HAP-1 (cell line): Measurements from ENCODE around the gene MUS81.

Experiments used
- DNase-seq, 2 experiments: peaks; one replicate each; pipeline ENCODE4 v3.0.0-alpha.2; 2016 to 2020; ENCODE audit warnings: low spot score in 2 of 2
- H3K27me3 ChIP-seq: fragments of 250-450 bp; sonication (Bioruptor Pico); 2 replicates; pipeline ENCODE4 v1.5.1; 2020; ENCODE audit warnings: low read depth, mild to moderate bottlenecking, moderate library complexity
- H3K36me3 ChIP-seq: fragments of 250-450 bp; sonication (Bioruptor Pico); replicated peaks from 2 replicates; pipeline ENCODE4 v1.5.1; 2020; ENCODE audit warnings: mild to moderate bottlenecking
- H3K4me1 ChIP-seq: fragments of 250-450 bp; sonication (Bioruptor Pico); 2 replicates; pipeline ENCODE4 v1.5.1; 2020; ENCODE audit warnings: mild to moderate bottlenecking
- H3K4me3 ChIP-seq: fragments of 250-450 bp; sonication (Bioruptor Pico); 2 replicates; pipeline ENCODE4 v1.5.1; 2020; ENCODE audit warnings: mild to moderate bottlenecking, moderate library complexity
- H3K9me3 ChIP-seq: fragments of 250-450 bp; sonication (Bioruptor Pico); 2 replicates; pipeline ENCODE4 v1.5.1; 2020; ENCODE audit warnings: mild to moderate bottlenecking, moderate library complexity
- in situ Hi-C: fragments of 300-500 bp; cut with MboI; formaldehyde crosslinking; loops from 3 replicates; pipeline ENCODE4 v1.14.3; 2020; ENCODE audit warnings: low sequenced_read_pairs, inconsistent platforms, mixed read lengths

MUS81 gene

DNA sequence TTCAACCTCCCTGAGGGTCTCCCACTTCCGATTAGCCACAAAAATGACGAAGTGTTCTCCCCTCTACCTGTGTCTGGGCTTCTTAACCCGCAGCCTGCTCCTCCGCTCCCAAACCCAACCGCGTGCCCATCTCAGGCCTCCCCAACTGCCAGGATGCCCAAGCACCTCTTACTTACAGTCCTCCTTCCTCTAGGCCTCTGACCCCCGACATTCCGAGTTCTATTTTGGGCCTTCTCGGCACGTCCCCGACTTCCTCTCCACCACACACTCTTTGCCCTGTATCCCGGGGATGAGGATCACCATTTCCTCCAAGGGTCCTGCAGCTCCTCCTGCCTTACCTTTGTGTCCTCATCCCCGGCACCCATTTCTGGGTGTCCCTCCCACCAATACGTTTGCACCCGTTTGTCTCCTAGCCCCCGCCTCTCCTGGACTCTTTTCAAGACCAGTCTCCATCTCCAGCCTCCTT is 388 bp upstream of the MUS81 start:
- in situ Hi-C loops: no loop called here
- H3K9me3 ChIP-seq: no peaks in the 10 kb centered on the region
- no peak for DNase-seq
- H3K4me3 ChIP-seq: peak overlapping the region; percentile 96
- H3K4me1 ChIP-seq: peaks cover 9% of the 10 kb centered on the region; the same call in 1 of the 2 replicates
- no peaks in the 10 kb centered on the region for H3K27me3 ChIP-seq
- H3K36me3 ChIP-seq: peaks cover 62% of the 10 kb centered on the region

DNA sequence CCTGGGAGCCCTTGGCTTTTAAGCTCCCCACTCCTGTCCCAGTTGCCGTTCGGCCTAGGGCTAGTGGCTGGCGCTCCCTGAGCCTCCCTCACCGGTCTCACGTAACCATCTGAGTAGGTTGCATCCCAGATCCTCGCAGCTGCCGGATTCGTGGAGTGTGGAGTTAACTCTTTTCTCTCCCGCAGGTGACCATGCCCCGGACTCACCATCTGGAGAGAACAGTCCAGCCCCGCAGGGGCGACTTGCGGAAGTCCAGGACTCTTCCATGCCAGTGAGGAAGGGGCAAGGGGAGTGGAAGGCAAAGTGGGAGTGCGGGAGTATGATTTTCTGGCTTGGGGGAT is 902 bp downstream of the MUS81 start:
- H3K4me1 ChIP-seq: peaks cover 9% of the 10 kb centered on the region; the same call in 1 of the 2 replicates
- in situ Hi-C loops: no loop called here

DNA sequence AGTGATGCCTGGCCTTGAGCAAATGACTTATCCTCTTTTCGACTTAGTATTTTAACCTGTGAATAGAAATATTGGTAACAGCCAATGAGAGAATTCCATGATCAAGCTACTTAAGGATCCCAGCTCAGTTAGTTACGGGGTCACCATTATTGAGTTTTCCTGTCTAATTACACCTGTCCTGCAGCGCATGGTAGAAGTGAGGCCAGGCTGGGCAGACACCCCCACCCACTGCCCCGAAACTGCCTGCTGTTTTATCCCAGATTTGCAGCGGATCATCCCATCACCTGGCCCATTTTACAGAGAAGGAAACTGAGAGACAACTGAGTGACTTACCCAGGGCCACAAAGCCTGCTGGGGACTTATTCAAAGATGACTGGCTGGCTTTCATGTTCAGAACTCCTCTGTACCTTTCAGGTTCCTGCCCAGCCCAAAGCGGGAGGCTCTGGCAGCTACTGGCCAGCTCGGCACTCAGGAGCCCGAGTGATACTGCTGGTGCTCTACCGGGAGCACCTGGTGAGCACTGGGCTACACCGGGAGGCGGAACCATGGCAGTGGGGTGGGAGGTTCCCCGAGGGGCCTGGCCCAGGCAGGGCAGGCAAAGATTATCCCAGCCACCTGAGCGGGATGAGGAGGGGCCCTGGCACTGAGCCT is 1.4 kb downstream of the MUS81 start:
- peak overlapping the region; percentile 96 for H3K4me3 ChIP-seq
- DNase-seq: peak in 1 of 2 experiments; percentile 5
- no peaks in the 10 kb centered on the region for H3K27me3 ChIP-seq
- H3K9me3 ChIP-seq: no peaks in the 10 kb centered on the region
- peaks cover 62% of the 10 kb centered on the region for H3K36me3 ChIP-seq
- in situ Hi-C loops: no loop called here
- peaks cover 5% of the 10 kb centered on the region; the same call in 1 of the 2 replicates for H3K4me1 ChIP-seq

More for the DNA sequence above, 902 bp downstream of the MUS81 start:
- Histone ChIP-seq H3K4me3 (peak overlapping the region; percentile 96), H3K9me3 (no peaks in the 10 kb centered on the region), H3K27me3 (no peaks in the 10 kb centered on the region), H3K36me3 (peaks cover 62% of the 10 kb centered on the region)
- peak in 1 of 2 experiments; percentile 37 for DNase-seq

DNA sequence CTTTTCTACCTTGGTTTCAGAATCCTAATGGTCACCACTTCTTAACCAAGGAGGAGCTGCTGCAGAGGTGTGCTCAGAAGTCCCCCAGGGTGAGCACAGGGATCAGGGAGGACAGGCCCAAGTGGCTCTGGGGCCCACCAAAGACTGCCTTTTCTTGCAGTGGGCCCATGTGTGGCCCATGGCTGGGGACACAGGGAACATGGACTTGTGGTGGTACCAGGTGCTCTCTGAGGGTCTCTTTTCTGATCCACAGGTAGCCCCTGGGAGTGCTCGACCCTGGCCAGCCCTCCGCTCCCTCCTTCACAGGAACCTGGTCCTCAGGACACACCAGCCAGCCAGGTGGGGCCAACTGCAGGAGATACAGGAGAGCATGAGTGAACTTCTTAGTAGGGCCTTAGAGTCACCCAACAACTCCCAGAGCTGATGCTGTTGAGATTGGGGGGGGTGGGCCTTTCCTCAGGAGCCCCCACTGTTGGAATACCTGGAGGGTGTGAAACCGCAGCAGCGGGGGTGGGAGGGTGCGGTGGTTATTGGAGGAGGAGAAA is 2.0 kb downstream of the MUS81 start:
- H3K27me3 ChIP-seq: no peaks in the 10 kb centered on the region
- peaks cover 5% of the 10 kb centered on the region; the same call in 1 of the 2 replicates for H3K4me1 ChIP-seq
- in situ Hi-C loops: no loop called here
- H3K9me3 ChIP-seq: no peaks in the 10 kb centered on the region
- H3K4me3 ChIP-seq: no peak overlapping the region
- DNase-seq: peak in 1 of 2 experiments; percentile 9
- peaks cover 56% of the 10 kb centered on the region for H3K36me3 ChIP-seq

DNA sequence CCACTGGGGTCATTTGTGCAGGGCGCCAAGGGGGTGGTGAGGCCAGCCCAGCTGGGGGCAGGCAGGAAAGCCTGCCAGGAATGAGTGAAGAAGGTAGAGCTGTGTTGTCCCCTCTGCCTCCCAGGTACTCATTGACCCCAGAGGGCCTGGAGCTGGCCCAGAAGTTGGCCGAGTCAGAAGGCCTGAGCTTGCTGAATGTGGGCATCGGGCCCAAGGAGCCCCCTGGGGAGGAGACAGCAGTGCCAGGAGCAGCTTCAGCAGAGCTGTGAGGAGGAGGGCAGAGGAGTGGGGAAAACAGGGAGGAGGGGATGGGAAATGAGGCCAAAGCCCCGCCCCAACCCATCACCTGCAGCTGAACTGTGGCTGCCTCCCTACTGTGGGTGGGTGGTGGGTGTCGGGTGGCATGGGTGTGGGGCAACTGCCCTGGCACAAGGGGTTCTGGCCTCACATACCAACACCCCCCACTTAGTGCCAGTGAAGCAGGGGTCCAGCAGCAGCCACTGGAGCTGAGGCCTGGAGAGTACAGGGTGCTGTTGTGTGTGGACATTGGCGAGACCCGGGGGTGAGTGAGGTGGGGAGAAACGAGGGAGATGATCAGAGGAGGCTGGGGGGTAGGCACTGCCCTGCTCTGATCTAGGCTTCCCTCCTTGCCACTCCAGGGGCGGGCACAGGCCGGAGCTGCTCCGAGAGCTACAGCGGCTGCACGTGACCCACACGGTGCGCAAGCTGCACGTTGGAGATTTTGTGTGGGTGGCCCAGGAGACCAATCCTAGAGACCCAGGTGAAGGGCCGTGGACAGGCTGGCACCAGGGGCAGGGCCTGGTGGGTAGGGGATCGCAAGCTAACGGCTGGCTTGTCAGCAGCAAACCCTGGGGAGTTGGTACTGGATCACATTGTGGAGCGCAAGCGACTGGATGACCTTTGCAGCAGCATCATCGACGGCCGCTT is 3.0 kb downstream of the MUS81 start:
- DNase-seq: peak in 1 of 2 experiments; percentile 4
- no peaks in the 10 kb centered on the region for H3K9me3 ChIP-seq
- in situ Hi-C loops: no loop called here
- H3K4me3 ChIP-seq: no peak overlapping the region
- peaks cover 57% of the 10 kb centered on the region for H3K36me3 ChIP-seq
- peaks cover 5% of the 10 kb centered on the region; the same call in 1 of the 2 replicates for H3K4me1 ChIP-seq
- H3K27me3 ChIP-seq: no peaks in the 10 kb centered on the region

DNA sequence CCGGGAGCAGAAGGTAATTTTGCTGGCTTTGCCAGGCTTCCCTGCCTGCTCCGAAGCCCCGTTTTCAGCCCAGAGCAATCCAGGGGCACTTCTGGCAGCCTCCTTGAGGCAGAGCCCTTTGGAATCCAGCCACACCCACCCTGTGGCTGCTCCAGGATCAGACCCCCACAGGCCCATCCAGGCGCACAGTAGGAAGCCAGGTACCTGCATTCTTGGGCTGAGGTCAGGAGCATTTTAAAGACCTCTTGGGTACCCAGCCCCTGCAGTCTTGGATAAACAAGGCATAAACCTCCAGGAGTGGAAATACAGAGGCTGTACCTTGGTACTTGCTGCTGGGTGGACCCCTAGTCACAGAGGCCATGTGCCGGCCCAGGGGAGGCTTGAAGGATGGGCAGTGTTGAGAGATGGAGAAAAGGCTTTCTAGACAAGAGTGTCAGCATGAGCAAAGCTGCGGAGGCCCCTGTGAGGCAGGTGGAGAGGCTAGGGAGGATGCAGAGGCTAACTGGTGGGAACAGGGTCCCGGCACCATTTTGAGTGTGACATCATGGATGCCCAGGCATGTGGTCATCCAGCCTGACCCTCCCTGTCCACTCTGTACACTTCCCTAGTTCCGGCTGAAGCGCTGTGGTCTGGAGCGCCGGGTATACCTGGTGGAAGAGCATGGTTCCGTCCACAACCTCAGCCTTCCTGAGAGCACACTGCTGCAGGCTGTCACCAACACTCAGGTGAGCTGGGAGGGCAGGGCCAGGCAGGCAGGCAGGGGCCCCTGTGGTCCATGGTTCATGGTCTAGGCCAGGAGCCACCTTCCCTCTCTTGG is 3.9 kb downstream of the MUS81 start:
- DNase-seq: no peak
- H3K27me3 ChIP-seq: no peaks in the 10 kb centered on the region
- H3K4me3 ChIP-seq: no peak overlapping the region
- no peaks in the 10 kb centered on the region for H3K9me3 ChIP-seq
- H3K4me1 ChIP-seq: peaks cover 5% of the 10 kb centered on the region; the same call in 1 of the 2 replicates
- in situ Hi-C loops: no loop called here
- H3K36me3 ChIP-seq: peaks cover 58% of the 10 kb centered on the region

DNA sequence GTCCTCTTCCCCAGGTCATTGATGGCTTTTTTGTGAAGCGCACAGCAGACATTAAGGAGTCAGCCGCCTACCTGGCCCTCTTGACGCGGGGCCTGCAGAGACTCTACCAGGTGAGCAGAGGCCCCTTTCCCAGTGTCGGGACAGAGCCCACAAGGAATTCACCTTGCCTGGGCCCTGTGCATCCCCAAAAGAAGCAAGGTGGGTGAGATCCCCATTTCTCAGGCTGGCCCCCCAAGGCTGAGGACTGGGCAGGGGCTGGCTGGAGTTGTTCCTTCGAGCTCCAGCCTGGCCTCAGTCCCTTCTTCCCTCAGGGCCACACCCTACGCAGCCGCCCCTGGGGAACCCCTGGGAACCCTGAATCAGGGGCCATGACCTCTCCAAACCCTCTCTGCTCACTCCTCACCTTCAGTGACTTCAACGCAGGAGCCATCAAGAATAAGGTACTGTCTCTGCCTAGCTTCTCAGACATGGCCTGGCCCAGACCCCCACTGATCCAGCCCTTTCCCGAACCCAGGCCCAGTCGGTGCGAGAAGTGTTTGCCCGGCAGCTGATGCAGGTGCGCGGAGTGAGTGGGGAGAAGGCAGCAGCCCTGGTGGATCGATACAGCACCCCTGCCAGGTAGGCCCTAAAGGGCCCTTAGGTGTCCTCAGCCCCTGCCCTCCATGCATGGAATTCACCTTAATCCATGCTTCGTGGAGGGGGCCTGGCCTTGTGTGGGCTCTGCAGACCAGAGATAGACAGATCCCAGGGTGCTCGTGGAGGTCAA is 4.7 kb downstream of the MUS81 start:
- H3K4me3 ChIP-seq: no peak overlapping the region
- no peaks in the 10 kb centered on the region for H3K27me3 ChIP-seq
- in situ Hi-C loops: no loop called here
- DNase-seq: no peak
- H3K4me1 ChIP-seq: peaks cover 2% of the 10 kb centered on the region; the same call in 1 of the 2 replicates
- no peaks in the 10 kb centered on the region for H3K9me3 ChIP-seq
- peaks cover 58% of the 10 kb centered on the region for H3K36me3 ChIP-seq

DNA sequence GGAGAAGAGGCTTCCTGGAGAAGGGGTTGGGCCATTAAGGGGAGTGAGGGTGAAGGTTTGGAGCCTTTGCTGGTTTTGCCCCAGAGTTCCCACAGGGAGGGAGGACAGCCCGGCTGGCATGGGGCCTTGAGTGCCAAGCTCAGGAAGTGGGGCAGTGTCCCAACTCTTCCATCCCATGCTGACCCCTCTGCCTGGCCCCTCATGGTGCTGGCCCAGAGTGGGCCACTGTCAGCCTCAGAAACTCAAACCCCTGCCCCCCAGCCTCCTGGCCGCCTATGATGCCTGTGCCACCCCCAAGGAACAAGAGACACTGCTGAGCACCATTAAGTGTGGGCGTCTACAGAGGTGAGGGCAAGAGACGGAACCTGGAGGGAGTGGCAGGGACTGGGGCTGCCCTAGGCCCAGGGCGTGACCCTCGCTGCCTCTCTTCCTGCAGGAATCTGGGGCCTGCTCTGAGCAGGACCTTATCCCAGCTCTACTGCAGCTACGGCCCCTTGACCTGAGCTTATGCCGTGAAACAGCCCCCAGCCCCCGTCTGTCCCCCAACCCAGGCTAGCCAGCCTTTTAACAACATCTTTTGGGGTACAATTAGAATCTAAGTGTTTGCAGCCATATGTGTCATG is 5.4 kb downstream of the MUS81 start:
- Histone ChIP-seq H3K4me1 (no peaks in the 10 kb centered on the region), H3K27me3 (no peaks in the 10 kb centered on the region), H3K4me3 (no peak overlapping the region), H3K36me3 (peaks cover 56% of the 10 kb centered on the region), H3K9me3 (no peaks in the 10 kb centered on the region)
- DNase-seq: no peak
- in situ Hi-C loops: no loop called here

DNA sequence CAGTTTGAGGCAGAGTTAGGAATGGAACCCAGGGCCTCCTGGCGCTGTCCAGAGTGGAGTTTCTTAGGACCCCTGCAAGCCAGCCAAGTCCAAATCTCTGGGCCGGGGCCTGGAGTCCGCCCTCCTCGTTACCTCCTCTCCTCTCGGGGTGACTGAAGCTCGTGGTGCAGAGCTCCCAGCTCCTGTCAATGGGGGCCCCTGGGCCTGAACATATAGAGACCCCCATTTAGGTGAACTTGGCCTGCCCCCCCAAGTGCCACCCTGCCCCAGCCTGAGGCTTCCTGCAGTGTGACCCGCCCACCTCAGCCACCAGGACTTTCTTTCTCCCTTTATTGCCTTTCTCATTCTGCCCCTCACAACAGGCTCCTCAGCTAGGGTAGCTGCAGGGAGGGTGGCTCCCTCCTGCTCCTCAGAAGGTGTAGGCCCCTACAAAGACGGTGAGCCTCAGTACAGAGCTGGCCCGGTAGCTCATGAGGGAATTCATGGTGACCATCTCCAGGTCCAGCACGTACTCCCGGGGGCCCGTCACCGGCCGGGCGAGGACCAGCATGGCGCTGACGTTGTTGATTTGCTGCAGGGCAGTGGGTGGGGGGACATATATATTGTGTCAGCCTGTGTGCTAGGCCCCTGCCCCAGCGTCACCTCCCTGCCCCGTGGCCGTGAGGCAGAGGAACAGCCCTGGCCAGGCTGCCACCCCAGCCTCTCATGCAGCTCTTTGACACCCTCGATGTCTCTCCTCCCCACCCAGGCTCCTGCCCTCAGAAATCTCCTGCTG is 6.5 kb downstream of the MUS81 start:
- no peak overlapping the region for H3K4me3 ChIP-seq
- in situ Hi-C loops: no loop called here
- no peaks in the 10 kb centered on the region for H3K4me1 ChIP-seq
- no peaks in the 10 kb centered on the region for H3K9me3 ChIP-seq
- H3K36me3 ChIP-seq: peaks cover 53% of the 10 kb centered on the region
- no peaks in the 10 kb centered on the region for H3K27me3 ChIP-seq
- no peak for DNase-seq

DNA sequence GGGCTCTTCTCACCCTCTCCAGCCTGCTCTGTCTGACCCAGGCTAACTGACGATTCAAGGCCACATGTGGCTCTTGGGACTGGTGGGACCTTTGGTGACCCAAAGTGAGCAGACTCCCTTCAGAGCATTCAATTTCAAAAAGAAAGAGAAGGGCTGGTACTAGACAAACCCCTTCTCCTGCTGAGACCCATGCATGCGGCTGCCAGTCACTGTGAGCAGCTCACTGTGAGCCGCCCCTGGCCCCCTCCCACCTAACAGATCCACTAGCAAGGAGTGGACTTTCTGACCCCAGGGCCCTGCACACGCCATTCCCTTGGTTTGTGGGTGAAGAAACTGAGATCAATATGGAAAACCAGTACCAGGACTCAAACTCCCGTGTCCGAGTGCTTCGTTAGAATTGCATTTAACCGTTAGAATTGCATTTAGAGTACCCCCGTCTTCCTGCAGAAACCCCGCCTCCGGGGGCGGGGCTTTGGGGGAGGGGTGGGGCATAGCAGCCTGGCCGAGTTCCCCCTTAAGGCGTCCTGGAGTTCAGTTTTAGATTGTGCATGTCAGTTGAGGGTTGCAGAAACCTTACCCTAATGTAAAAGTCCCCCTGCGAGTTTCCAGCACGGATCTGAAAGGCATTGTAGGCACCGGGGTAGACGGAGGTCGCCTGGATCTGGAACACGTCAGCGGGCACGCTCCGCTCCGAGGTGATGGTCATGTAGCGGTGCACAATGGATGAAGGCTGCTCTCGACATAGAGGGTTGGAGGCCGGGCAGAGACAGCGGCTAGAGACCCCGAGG is 7.2 kb downstream of the MUS81 start:
- H3K9me3 ChIP-seq: no peaks in the 10 kb centered on the region
- peak in 1 of 2 experiments; percentile 52 for DNase-seq
- in situ Hi-C loops: no loop called here
- H3K36me3 ChIP-seq: peaks cover 46% of the 10 kb centered on the region
- no peaks in the 10 kb centered on the region for H3K4me1 ChIP-seq
- H3K4me3 ChIP-seq: no peak overlapping the region
- no peaks in the 10 kb centered on the region for H3K27me3 ChIP-seq

DNA sequence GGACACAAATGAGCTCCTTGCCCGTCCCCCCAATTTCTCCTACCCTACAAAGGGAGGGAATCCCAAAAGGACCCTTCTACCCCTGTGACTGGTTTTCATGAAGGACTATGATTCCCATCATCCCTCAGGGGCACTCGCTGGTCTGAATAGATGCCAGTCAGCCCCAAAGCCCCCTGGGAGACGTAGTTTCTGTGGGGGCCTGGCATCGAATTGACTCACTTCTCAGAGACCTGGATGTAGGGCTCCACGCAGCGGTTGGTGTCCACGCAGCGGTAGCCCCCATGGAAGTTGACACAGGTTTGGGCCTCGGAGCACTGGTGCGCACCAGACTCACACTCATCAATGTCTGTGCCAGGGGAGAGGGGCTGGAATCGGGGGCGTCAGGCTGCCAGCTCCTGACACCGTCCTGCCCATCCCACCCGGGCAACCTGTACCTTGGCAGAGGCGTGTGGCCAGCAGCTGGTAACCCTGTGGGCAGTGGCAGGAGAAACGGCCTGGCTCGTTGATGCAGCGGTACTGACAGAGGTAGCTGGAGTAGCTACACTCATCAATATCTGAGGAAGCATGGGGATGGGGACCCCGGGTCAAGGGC is 7.9 kb downstream of the MUS81 start:
- H3K27me3 ChIP-seq: no peaks in the 10 kb centered on the region
- peak in 1 of 2 experiments; percentile 54 for DNase-seq
- H3K9me3 ChIP-seq: no peaks in the 10 kb centered on the region
- H3K4me3 ChIP-seq: no peak overlapping the region
- in situ Hi-C loops: no loop called here
- H3K4me1 ChIP-seq: peaks cover 1% of the 10 kb centered on the region; the same call in 1 of the 2 replicates
- H3K36me3 ChIP-seq: peaks cover 39% of the 10 kb centered on the region
